GM18502 (cell line): ENCODE results near the gene ACMSD.
"Not testable (repeated sequence)": the region's sequence is repeated elsewhere in the genome, so short reads cannot be mapped to it uniquely, and the experiment has no call there.

Experiments
- ATAC-seq: cut with Tn5 transposase; IDR thresholded peaks from one replicate; pipeline ENCODE4 v1.9.1; 2021; ENCODE audit warnings: mild to moderate bottlenecking; ENCODE audit not compliant: unreplicated experiment, poor library complexity

ACMSD gene

GRCh38 chr2:134900151-134900550 lies 61.7 kb downstream of the ACMSD start:
- ATAC-seq = no peak

GRCh38 chr2:134903701-134904100 lies 65.3 kb downstream of the ACMSD start:
- not testable (repeated sequence) for ATAC-seq

- no peak for ATAC-seq
These were observed 66.8 kb downstream of the ACMSD start for GRCh38 chr2:134905168-134905567.

- no peak for ATAC-seq
These were observed 68.3 kb downstream of the ACMSD start for GRCh38 chr2:134906726-134907125.

- not testable (repeated sequence) for ATAC-seq
These were observed 69.2 kb downstream of the ACMSD start for GRCh38 chr2:134907441-134908116.

GRCh38 chr2:134910763-134911399 lies 72.5 kb downstream of the ACMSD start:
- no peak for ATAC-seq

- no peak for ATAC-seq
These were observed 73.0 kb downstream of the ACMSD start for GRCh38 chr2:134911400-134911785.

GRCh38 chr2:134912361-134912760 lies 73.9 kb downstream of the ACMSD start:
- no peak for ATAC-seq

GRCh38 chr2:134917360-134917865 lies 79.0 kb downstream of the ACMSD start:
- no peak for ATAC-seq

- ATAC-seq = peak; percentile 80
These were observed 79.6 kb downstream of the ACMSD start for GRCh38 chr2:134917888-134918525.

GRCh38 chr2:134918526-134919340 lies 80.3 kb downstream of the ACMSD start, which contains the start of gene CCNT2:
CCNT2 (plus strand) TSS chr2:134918822; CDS start chr2:134918855, 33 bp downstream.
- peak; percentile 79 for ATAC-seq

- peak; percentile 7 for ATAC-seq
These were observed 81.2 kb downstream of the ACMSD start for GRCh38 chr2:134919341-134920210.

GRCh38 chr2:134924912-134925311 lies 86.5 kb downstream of the ACMSD start:
- ATAC-seq = no peak

- ATAC-seq = no peak
These were observed 88.0 kb downstream of the ACMSD start for GRCh38 chr2:134926231-134926931.

- ATAC-seq = no peak
These were observed 88.8 kb downstream of the ACMSD start for GRCh38 chr2:134927195-134927594.

- ATAC-seq = no peak
These were observed 94.6 kb downstream of the ACMSD start for GRCh38 chr2:134932864-134933526.

- ATAC-seq = no peak
These were observed 95.3 kb downstream of the ACMSD start for GRCh38 chr2:134933732-134934131.

- ATAC-seq = no peak
These were observed 95.7 kb downstream of the ACMSD start for GRCh38 chr2:134934150-134934549.
